GM21390 (cell line): ENCODE results near the gene ZBTB7C.
"Not testable (repeated sequence)": the region's sequence is repeated elsewhere in the genome, so short reads cannot be mapped to it uniquely, and the experiment has no call there.

Source experiments
- ATAC-seq: cut with Tn5 transposase; IDR thresholded peaks from one replicate; pipeline ENCODE4 v1.9.1; 2021; ENCODE audit not compliant: unreplicated experiment

The ZBTB7C gene

DNA sequence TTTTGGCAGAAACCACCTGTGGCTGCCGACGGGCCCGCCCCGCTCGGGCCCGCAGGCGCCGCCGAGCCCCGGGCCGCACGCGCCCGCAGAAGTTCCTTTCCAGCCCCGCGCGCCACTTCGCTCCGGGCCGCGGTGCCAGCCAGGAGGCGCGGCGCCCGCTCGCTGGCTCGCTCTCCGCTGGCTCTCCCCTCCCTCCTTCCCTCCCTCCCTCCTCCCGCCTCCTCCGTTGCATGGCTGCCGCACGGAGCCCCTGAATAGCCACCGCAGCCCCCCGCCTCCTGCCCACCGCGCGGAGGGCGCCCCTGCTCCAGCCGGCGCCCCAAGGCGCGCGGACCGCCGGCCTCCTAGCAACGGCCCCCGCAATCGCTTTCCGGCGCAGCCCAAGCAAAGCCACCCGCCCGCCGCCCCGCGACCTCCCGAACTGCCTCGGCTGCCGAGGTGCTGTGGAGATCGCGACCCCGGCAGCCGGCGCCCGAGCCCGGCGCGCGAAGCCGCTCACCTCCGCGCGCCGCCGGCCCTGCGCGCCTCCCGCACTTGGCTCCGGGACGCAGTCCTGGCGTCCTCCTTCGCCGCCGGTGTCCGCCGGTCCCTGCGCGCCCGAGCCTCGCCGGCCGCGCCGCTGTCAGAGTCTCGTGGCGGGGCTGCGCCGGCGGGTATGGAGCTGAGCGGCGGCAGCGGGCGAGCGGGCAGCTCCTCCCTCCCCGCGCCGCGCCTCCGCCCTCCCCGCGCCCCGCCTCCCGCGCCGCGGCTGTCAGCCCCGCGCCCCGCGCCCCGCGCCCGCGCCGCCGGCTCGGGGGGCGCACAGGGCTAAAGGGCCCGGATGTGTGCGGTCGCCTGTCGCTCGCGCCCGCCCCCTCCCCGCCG lies at the start of gene ZBTB7C:
TSS of gene ZBTB7C (minus strand) at position 657 of the 864 bp plus-strand sequence.
- ATAC-seq: no peak

DNA sequence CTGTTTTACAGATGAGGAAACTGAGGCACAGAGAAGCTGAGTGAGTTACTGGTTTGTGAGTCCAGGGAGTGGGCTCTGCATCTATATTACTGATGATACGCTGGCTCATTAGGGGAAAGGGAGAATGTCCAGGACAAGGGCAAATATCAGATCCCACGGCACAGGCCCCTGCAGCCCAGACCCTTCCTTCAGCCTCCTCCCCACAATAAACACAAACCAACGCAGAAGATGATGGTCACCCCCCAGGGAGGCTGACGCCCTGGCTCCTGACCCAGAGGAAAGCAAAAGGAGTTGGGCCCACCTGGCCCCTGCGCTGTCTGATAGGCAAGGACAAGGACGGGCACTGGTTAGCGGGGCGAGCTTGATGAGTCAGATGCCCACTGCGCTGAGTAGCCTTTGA lies 47.7 kb upstream of the ZBTB7C start:
- no peak for ATAC-seq

DNA sequence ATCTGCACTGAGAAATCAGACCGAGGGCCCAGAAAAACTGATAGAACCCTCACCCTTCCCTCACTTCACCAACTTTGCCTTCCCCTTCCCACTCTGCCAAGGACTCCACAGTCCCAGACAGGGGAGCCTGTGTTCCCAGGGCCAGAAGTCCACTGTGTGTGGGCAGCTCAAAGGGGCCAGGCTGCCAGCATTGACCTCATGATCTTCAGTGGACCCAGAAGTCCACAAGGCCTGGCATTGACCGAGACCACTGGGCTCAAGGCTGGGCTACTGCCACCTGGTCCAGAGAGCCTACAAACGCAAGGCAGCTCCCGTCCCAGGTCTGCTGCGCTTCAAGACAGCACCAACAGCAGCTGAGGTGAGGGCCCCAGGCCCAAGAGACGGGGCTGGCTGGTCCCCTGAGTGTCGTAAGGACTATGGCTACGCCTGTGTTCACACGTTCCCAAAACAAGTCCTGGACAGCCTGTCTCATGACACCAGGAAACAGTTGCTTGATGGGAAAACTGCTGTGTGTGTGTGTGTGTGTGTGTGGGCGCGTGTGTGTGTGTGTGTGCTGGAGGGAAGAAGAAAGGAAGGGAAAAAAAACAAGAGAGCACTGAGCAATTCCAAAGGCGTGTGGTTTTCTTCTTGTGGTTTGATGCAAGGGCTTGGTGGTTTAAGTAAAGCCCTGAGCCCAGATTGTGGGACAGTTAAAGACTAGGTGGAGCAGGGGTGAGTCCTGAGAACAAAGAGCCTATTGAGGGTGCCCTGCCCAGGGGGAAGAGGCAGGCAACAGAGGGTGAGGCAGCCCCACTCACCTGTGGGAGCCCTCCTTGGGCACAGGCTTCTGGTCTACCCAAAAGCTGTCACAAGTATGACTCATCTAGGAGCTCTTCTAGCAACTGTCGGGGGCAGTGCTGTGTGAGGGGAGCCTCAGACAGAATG lies 46.6 kb upstream of the ZBTB7C start:
- ATAC-seq: no peak

DNA sequence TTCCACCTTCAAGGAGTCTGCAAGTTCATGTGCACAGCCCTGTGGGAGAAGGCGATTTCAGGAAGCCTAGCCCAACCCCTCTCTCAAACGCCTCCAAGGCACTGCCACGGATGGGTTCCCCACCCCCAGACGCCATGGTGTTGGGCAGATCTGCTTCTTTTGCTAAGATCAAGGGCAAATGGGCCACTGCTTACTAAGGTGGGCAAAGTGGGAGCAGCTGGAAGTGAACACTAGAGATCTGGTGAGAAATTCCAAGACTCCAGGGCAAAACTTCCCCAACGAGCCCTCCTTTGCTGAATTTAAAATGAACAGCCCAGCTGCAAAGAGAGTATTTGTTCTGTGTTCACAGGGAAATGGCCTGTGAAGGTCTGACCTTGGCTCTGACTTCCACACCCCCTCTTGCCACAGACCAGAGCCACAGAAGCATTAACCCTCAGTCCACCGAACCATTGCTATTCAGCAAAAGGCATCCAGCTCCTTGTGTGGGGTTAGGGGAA lies 45.1 kb upstream of the ZBTB7C start:
- ATAC-seq: no peak

DNA sequence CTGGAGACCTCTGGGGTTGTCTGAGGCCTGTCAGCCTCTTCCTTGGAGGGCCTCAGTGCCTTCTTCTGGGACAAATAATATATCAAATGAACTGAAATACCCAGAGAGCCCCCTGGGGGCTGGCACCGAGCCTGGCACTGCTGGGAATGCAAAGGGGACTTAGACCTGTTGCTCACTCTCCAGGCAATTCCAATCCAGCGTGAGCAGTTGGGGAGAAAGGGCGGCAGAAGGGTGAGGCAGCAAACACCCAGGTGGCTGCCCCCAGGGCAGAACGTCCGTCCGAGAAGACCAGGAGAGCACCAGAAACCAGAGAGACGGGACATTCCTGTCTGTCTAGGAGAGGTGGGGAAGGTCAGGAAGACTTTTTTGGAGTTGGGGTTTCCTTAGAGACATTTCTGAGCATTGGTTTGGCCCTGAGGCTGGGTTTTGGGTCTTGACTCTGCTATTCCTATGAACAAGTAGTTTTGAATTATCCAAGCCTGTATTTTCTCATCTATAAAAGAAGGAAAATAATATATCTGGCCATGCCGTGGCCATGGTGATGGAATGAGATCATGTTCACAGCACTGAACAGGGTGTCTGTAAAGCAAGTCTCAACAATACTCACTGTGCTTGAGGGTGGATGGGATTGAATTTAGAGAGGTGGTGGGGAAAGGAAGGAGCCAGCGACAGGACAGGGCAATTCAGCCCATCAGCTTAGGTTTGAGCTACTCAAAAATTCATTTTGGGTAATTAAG lies 44.3 kb upstream of the ZBTB7C start:
- no peak for ATAC-seq

DNA sequence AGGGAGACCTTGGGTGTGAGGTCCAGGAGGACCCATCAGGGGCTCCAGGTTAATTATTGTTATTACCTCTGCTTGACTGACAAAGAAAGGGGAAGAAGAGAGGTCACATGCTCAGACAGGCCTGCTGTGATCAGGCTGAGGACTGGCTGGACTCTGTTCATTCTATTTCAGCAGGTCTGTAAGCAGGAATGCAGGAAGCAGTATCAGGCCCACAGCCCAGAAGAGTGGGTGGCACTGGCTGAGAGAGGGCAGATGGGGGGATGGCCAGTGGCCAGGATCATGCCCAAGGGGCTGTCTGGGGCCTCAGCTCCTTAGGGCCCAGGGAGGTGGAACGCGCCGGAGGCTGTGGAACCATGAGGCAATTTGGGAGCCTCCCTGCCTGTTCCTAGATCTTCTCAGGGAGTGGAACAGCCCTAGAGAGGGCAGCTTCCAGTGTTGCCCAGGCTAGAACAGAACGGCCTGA lies 43.7 kb upstream of the ZBTB7C start:
- ATAC-seq: no peak

DNA sequence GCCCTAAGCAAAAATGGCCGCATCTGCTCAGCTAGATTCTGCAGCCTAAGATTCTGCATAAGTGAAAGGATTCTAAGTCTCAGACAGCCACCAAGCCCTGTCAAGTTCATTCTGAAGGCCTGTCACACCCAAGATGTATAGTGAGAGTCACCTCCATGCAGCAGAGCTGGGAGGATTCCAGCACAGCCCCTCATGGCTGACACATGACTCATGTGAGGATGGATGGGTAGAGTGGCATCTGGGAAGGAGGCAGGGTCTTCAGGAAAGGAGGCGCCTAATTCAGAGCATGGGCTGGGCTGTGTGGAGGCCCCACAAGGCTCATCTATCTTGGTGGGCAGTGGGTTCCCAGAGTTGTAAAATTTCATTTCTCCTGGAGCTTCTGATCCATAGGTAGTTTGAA lies 41.5 kb upstream of the ZBTB7C start:
- ATAC-seq: no peak

DNA sequence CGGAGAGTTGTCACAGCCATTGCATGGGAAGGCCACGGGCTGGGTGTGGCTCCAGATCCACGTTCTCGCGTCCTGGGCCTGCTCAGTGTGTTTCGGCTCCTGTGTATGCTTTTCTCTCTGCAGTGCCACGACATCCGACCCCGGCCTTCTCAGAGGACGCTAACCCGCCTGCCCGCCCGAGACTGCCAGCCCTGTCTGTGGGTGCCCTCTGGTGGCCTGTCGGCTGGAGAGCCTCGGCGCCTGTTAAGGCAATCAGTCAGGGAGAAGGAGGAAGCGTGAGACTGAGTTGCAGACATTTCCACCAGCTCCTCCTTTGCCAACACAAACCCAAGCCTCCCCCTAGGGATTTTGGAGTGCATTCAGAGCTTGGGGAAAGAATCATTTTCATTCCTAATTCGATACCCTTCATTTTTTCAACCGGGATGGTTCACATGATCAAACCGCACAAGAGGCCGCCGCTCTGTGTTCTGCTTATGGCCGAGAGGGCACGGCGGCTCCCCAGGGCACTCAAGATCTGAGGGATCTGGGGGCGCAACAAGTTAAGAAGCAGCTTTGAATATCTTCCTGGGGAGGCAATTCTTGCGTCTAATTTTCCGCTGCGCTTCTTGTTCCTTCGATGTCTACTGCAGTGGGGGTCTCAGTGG lies 37.5 kb upstream of the ZBTB7C start:
- peak; percentile 62 for ATAC-seq

DNA sequence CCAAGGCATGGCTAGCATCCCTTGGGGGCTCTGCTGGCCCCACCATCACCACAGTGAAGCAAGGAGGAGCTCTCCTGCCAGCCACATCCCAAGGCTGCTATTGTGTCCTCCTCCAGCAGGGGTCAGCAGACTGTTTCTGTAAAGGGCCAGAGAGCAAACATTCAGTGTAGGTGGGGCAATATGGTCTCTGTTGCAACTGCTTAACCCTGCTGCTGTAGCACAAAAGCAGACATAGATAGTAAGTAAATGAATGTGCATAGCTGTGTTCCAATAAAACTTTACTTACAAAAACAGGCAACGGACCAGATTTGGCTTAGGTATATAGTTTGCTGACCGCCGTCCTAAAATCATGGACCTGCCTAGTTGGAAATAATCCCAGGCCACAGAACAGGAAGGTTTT lies 36.4 kb upstream of the ZBTB7C start:
- ATAC-seq: peak; percentile 68

DNA sequence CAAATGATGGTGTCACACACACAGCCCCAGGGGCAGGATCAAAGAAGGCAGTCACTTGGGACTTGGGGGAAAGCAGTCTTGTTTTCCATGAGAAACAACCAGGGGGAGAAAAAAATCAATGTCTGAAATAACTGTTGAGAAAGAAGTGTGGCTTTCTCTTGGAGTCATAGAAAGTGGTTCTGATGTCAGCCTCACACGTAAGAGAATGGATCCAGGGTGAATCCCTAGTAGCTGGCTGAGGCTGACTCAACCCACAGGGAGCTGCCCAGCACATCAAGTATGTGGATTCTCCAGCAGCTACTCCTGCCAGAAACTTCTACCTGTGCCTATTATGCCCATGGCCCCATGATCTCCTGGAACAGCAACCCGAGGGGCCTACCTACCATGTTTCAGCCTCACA lies 33.6 kb upstream of the ZBTB7C start:
- no peak for ATAC-seq

DNA sequence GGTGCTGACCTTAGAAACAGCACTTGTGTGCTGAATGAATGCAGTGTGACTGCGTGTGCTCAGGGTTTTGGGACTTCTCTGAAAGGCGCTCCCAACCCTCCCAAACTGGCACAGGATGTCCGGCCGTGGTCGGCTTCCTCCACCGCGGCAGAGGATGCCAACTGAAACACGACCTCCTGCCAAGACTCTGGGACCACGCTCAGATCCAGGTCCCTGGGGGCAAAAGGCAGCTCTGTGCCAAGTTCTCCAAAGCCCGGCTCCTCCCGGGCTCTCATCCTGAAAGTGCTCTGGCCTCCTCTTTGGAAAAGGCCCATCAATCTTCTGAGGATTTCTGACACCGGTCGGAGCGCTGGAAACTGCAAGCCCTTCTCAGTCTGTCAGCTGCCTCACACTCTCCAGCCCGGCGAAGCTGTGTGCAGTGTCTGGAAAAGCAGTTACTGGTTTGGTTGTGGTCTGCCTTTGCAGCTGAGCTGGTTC lies 32.3 kb upstream of the ZBTB7C start:
- ATAC-seq: no peak

DNA sequence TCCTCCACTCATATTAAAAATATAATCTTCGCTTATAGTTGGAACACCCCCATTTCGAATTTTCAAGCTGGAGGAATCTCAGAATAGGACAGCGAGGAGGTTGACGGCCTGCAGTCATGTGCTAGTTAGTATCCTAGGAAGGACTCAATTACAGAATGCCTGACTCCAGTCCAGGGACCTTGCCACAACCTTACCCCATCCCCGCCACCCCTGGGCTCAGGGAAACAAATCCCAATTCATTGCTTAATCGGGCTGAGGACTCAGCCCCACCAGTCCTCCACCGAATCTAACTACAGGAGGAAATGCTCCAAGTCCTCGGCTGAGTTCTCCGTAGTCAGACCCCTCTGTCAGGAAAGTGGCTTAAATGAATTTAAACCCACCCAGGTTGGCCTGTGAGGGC lies 31.7 kb upstream of the ZBTB7C start:
- ATAC-seq: no peak

DNA sequence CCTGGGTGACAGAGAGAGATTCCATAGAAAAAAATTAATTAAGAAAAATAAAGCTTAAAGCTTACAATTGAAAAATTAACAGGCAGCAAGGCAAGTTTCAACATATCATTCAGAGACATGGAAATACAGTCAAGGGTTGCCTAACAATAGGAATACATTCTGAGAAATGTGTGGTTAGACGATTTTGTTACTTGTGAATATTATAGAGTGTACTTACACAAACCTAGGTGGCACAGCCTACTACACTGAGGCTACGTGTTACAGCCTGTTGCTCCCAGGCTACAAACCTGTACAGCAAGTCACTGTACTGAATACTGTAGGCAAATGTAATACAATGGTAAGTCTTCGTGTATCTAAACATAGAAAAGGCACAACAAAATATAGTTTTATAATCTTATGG lies 27.7 kb upstream of the ZBTB7C start:
- ATAC-seq: no peak

DNA sequence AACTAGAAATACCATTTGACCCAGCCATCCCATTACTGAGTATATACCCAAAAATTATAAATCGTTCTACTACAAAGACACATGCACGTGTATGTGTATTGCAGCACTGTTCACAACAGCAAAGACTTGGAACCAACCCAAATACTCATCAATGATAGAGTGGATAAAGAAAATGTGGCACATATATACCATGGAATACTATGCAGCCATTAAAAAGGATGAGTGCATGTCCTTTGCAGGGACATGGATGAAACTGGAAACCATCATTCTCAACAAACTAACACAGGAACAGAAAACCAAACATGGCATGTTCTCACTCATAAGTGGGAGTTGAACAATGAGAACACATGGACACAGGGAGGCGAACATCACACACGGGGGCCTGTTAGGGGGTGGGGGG lies 25.2 kb upstream of the ZBTB7C start:
- not testable (repeated sequence) for ATAC-seq

DNA sequence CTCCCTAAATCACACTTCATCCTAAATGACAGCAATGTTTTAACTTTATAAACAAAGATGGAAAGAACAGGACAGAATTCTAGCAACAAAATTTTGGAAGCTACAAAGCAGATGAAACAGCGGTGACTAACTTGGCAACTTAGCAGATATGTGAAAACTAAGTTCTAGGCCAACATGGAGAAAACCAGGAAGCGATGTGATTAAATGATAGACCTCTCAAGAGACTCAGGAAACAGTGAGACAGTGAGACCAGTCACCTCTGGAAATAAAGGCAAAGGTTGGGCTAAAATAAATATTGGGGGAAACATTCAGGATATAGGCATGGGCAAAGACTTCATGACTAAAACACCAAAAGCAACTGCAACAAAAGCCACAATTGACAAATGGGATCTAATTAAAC lies 24.4 kb upstream of the ZBTB7C start:
- ATAC-seq: no peak

DNA sequence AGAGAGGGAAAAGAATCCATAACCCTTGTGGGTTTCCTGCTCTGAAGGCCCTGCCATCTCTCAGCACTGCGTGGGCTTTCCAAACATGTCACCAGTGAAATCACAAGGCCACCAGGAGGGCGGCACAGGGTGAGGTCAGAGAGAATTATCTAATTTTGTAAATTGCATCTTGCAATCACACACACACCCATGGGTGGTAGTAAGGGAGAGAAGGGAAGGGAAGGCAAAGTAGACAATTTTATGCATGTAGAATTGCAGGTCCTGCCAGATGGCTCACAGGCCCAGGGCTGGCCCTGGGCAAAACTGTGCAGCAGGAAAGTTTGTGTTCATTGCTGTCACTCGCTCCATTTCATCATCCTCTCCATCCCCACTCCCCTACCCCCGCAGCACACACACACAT lies 21.0 kb upstream of the ZBTB7C start:
- no peak for ATAC-seq

DNA sequence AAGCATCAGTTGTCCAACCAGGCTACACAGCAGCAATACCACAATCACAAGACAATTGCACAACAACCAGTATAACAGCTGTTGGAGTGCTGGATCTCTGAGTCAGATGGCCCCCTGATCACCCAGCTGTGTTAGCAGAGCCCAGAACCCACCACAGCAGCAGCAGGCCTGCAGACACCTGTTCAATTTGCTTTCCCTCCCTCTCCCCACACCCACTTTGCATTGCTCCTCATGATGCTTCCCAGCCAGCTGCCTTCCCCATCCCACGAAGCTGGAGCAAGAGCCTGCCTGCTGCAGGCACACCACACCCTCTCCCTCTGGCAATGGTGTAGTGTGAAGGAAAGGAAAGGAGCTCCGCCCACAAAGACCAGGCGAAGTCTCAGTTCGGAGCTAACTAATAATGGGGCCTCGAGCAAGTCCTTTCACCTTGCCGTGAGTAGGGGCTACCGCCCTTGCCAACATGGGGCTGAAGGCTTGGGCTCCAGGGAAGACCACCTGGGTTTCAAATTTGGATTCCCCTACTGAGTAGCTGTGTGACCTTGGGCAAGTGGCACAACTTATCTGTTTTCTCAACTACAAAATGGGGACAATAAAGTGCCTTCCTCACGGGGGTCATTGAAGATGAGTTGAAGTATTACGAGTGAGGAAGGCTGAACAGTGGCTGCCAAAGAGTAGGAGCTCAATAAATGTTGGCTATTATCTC lies 19.4 kb upstream of the ZBTB7C start:
- ATAC-seq: no peak

DNA sequence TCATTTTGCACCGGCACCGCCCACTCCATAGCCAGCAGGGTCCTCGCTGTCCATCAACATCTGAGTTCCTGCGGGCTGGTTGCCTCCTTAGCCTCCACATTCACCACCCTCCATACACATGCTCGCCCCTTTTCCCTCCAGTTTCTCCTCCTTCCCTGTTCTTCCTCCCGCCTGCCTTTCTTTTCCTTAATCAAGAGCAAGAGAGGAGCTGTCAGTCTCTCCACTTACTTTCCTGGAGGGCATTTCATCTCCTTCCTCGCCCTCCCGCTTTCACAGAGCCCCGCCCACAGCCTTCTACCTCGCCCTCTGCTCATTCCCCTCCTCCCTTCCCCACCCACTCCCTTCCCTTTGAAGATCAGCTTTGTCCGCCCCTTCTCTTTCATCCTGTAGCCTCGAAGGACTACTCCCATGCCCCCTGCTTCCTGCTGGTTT lies 13.8 kb upstream of the ZBTB7C start:
- ATAC-seq: no peak

DNA sequence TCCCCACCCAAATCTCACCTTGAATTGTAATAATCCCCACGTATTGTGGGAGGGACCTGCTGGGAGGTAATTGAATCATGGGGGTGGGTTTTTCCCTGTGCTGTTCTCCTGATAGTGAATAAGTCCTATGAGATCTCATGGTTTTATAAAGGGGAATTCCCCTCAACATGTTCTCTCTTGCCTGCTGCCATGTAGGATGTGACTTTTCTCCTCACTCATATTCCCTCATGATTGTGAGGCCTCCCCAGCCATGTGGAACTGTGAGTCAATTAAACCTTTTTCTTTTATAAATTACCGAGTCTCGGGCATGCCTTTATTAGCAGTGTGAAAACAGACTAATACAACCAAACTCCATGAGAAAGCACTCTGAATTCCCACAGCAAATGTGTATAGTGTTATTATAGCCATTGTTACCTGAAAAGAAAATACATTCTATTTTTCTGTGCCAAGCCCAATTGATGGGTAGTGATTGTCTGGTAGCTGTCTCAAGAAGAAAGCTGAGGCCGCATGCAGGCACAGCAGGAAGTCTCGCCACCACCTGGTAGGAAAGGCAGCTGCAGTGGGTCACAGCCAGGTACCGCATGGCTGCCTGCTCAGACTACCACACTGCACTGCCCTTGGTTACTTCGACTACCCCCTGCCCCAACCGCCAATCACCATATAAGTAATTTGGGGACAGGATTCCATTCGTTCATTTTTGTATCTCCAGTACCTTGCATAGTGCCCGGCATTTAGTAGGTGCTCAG lies 10.3 kb upstream of the ZBTB7C start:
- no peak for ATAC-seq
